Fibroblast of lung (primary cell): ENCODE measurements around the gene GLTPD2. TPM values are rescaled to one million over a fixed set of nuclear protein-coding genes. Genes with fewer than 3 reads are reported as not detected.

Experiments
- DNase-seq, 2 donors: peaks; one replicate each; pipeline versions ENCODE4 v3.0.0 to v3.0.0-alpha.2; 2010; ENCODE audit warnings: low read depth in 2 of 2
- H2AFZ ChIP-seq: 2 replicates; pipeline ENCODE4 v1.5.1; 2012; ENCODE audit warnings: low read length, control low read depth, inconsistent platforms
- H3K27ac ChIP-seq: 2 replicates; pipeline ENCODE4 v1.5.1; 2011; ENCODE audit warnings: low read length, control low read depth; ENCODE audit not compliant: insufficient read depth
- H3K27me3 ChIP-seq: 2 replicates; pipeline ENCODE4 v1.5.1; 2011; ENCODE audit warnings: mild to moderate bottlenecking, low read length; ENCODE audit not compliant: control insufficient read depth, insufficient read depth
- H3K36me3 ChIP-seq: 2 replicates; pipeline ENCODE4 v1.5.1; 2011; ENCODE audit warnings: low read length; ENCODE audit not compliant: control insufficient read depth, insufficient read depth
- H3K4me1 ChIP-seq: 2 replicates; pipeline ENCODE4 v1.5.1; 2011; ENCODE audit warnings: low read length; ENCODE audit not compliant: control insufficient read depth, insufficient read depth; ENCODE audit errors: extremely low read depth
- H3K4me2 ChIP-seq: 2 replicates; pipeline ENCODE4 v1.5.1; 2011; ENCODE audit warnings: low read length, control low read depth; ENCODE audit not compliant: insufficient read depth; ENCODE audit errors: extremely low read depth
- H3K4me3 ChIP-seq, 4 experiments: fragments of 200-600 bp in 1 of 4; sonication (generic) in 1 of 4; replicated peaks in 1 of 4; 2 replicates each; pipeline ENCODE4 v1.5.1; 2011 to 2016; ENCODE audit warnings: low read length in 4 of 4, low read depth in 3 of 4, mild to moderate bottlenecking in 3 of 4, control low read depth in 2 of 4, inconsistent platforms in 1 of 4, mixed read lengths in 1 of 4; ENCODE audit not compliant: insufficient read depth in 1 of 4; ENCODE audit errors: control extremely low read depth in 1 of 4
- H3K79me2 ChIP-seq: 2 replicates; pipeline ENCODE4 v1.5.1; 2012; ENCODE audit warnings: mild to moderate bottlenecking, low read length, inconsistent platforms; ENCODE audit not compliant: control insufficient read depth, insufficient read depth
- H3K9ac ChIP-seq: 2 replicates; pipeline ENCODE4 v1.5.1; 2011; ENCODE audit warnings: mild to moderate bottlenecking, low read length, control low read depth; ENCODE audit not compliant: insufficient read depth
- H3K9me3 ChIP-seq: 2 replicates; pipeline ENCODE4 v1.5.1; 2012; ENCODE audit warnings: low read depth, low read length; ENCODE audit not compliant: control insufficient read depth, insufficient read depth
- H4K20me1 ChIP-seq: 2 replicates; pipeline ENCODE4 v1.5.1; 2011; ENCODE audit warnings: low read length; ENCODE audit not compliant: control insufficient read depth, insufficient read depth; ENCODE audit errors: extremely low read depth
- CTCF ChIP-seq, 2 donors: IDR thresholded peaks in 1 of 2; conservative IDR thresholded peaks in 1 of 2; 1 replicate in 1 of 2; 2 replicates in 1 of 2; pipeline ENCODE4 v1.5.1; 2011 to 2012; ENCODE audit warnings: low read length in 2 of 2, control low read depth in 1 of 2, inconsistent platforms in 1 of 2, low read depth in 1 of 2, mild to moderate bottlenecking in 1 of 2
- EZH2 ChIP-seq: IDR thresholded peaks from 2 replicates; pipeline ENCODE4 v1.5.1; 2012; ENCODE audit warnings: low read length, control low read depth, mild to moderate bottlenecking; ENCODE audit errors: missing control alignments
- polyA plus RNA-seq, 2 donors: library from polyadenylated mRNA; depleted of rRNA in 1 of 2; stranded (reverse) in 1 of 2; unstranded in 1 of 2; fragments of >200 nt; gene quantifications; 2 replicates each; pipeline ENCODE4 v1.2.1, GENCODE V29; 2011 to 2012; ENCODE audit warnings: missing spikeins in 1 of 2
- total RNA-seq: library from RNA; depleted of rRNA; stranded (reverse); fragments of >200 nt; gene quantifications from 2 replicates; pipeline ENCODE4 v1.2.1, GENCODE V29; 2014

GLTPD2 gene
- total and polyA plus RNA-seq, 2 donors (not counting 1 experiment from before 2014, with no cell fraction given) = not detected

GRCh38 chr17:4833941-4834680 lies 45.3 kb downstream of the GLTPD2 start:
- Histone ChIP-seq H3K4me1 (peaks cover 5% of the 10 kb centered on the region), H3K9me3 (no peaks in the 10 kb centered on the region), H4K20me1 (peaks cover 3% of the 10 kb centered on the region), H3K79me2 (peaks cover 38% of the 10 kb centered on the region), H3K4me2 (peak overlapping the region; percentile 97), H3K4me3 (peak overlapping the region; percentile 41 to 82 (median 70)), H3K27me3 (no peaks in the 10 kb centered on the region), H3K27ac (peak overlapping the region; percentile 85), H3K9ac (peak overlapping the region; percentile 62), H2AFZ (peak overlapping the region; percentile 12), H3K36me3 (no peaks in the 10 kb centered on the region)
- TF ChIP-seq EZH2 = no peak
- TF ChIP-seq CTCF (conservative IDR thresholded peaks at IDR 0.05 in 1 of 2, IDR thresholded peaks at IDR 0.05 in 1 of 2; ENCODE audit: low read depth in 1 of 2, low read length in 2 of 2) = no peak
- peak; percentile 52 to 65 for DNase-seq

GRCh38 chr17:4834681-4835020 lies 45.9 kb downstream of the GLTPD2 start:
- Histone ChIP-seq H3K27ac (peak overlapping the region; percentile 50), H3K27me3 (no peaks in the 10 kb centered on the region), H3K4me3 (peak overlapping the region; percentile 41 to 82 (median 70)), H2AFZ (no peak overlapping the region), H3K79me2 (peaks cover 38% of the 10 kb centered on the region), H3K36me3 (no peaks in the 10 kb centered on the region), H3K9me3 (no peaks in the 10 kb centered on the region), H3K4me1 (peaks cover 5% of the 10 kb centered on the region), H3K4me2 (peak overlapping the region; percentile 97), H3K9ac (no peak overlapping the region), H4K20me1 (peaks cover 3% of the 10 kb centered on the region)
- no peak for DNase-seq
- TF ChIP-seq CTCF (conservative IDR thresholded peaks at IDR 0.05 in 1 of 2, IDR thresholded peaks at IDR 0.05 in 1 of 2; ENCODE audit: low read depth in 1 of 2, low read length in 2 of 2) = no peak
- no peak for TF ChIP-seq EZH2

GRCh38 chr17:4836221-4836620 lies 47.5 kb downstream of the GLTPD2 start:
- peaks cover 45% of the 10 kb centered on the region for H3K79me2 ChIP-seq
- H3K36me3 ChIP-seq = no peaks in the 10 kb centered on the region
- DNase-seq = no peak
- no peak overlapping the region for H3K4me2 ChIP-seq
- H3K4me3 ChIP-seq = no peak overlapping the region
- H2AFZ ChIP-seq = no peak overlapping the region
- no peaks in the 10 kb centered on the region for H3K9me3 ChIP-seq
- H3K27me3 ChIP-seq = no peaks in the 10 kb centered on the region
- TF ChIP-seq EZH2 (no peak), CTCF (conservative IDR thresholded peaks at IDR 0.05 in 1 of 2, IDR thresholded peaks at IDR 0.05 in 1 of 2; ENCODE audit: low read depth in 1 of 2, low read length in 2 of 2) (no peak)
- H3K4me1 ChIP-seq = peaks cover 8% of the 10 kb centered on the region
- peaks cover 3% of the 10 kb centered on the region for H4K20me1 ChIP-seq
- H3K27ac ChIP-seq = no peak overlapping the region
- no peak overlapping the region for H3K9ac ChIP-seq
